Loucy (cell line): ENCODE data around the gene FAM13A.

Experiments used
- H2AFZ ChIP-seq: fragments of 200-600 bp; sonication (generic); 2 replicates; pipeline ENCODE4 v1.6.0; 2016; ENCODE audit warnings: antibody characterized with exemption, mild to moderate bottlenecking, low read length, moderate library complexity
- H3F3A ChIP-seq: fragments of 200-600 bp; 2 replicates; pipeline ENCODE4 v1.6.0; 2016; ENCODE audit warnings: antibody characterized with exemption, low read depth, mild to moderate bottlenecking
- H3K27me3 ChIP-seq: fragments of 200-600 bp; sonication (generic); 2 replicates; pipeline ENCODE4 v1.6.1; 2014; ENCODE audit warnings: low read length, mild to moderate bottlenecking; ENCODE audit not compliant: insufficient read depth, poor library complexity, severe bottlenecking
- H3K36me3 ChIP-seq: fragments of 200-600 bp; sonication (generic); 2 replicates; pipeline ENCODE4 v1.6.1; 2016; ENCODE audit warnings: low read length; ENCODE audit not compliant: insufficient read depth
- H3K4me1 ChIP-seq: fragments of 200-600 bp; sonication (generic); 2 replicates; pipeline ENCODE4 v1.5.1; 2014; ENCODE audit warnings: low read length, mild to moderate bottlenecking; ENCODE audit not compliant: insufficient read depth, poor library complexity, severe bottlenecking
- H3K4me2 ChIP-seq: fragments of 200-600 bp; sonication (generic); 2 replicates; pipeline ENCODE4 v1.6.0; 2014; ENCODE audit warnings: antibody characterized with exemption, low read length, low read depth, mild to moderate bottlenecking; ENCODE audit not compliant: poor library complexity, severe bottlenecking
- H3K4me3 ChIP-seq: fragments of 200-600 bp; sonication (generic); 2 replicates; pipeline ENCODE4 v1.5.1; 2014; ENCODE audit warnings: low read length, mild to moderate bottlenecking, mixed read lengths; ENCODE audit not compliant: poor library complexity, severe bottlenecking
- H3K79me2 ChIP-seq: fragments of 200-600 bp; sonication (generic); 2 replicates; pipeline ENCODE4 v1.6.1; 2014; ENCODE audit warnings: low read length; ENCODE audit not compliant: insufficient read depth
- H3K9ac ChIP-seq: fragments of 200-600 bp; sonication (generic); 2 replicates; pipeline ENCODE4 v1.6.0; 2014; ENCODE audit warnings: mild to moderate bottlenecking, low read depth, low read length, moderate library complexity; ENCODE audit not compliant: poor library complexity, severe bottlenecking
- H3K9me2 ChIP-seq: fragments of 200-600 bp; sonication (generic); replicated peaks from 2 replicates; pipeline ENCODE4 v1.6.1; 2016; ENCODE audit warnings: low read depth, low read length, mixed read lengths
- H3K9me3 ChIP-seq: fragments of 200-600 bp; sonication (generic); 2 replicates; pipeline ENCODE4 v1.6.1; 2014; ENCODE audit warnings: mild to moderate bottlenecking, antibody characterized with exemption, low read length, low read depth; ENCODE audit not compliant: insufficient read depth
- H4K20me1 ChIP-seq: fragments of 200-600 bp; sonication (generic); 2 replicates; pipeline ENCODE4 v1.6.0; 2014; ENCODE audit warnings: antibody characterized with exemption, low read length, mild to moderate bottlenecking; ENCODE audit not compliant: insufficient read depth, poor library complexity, severe bottlenecking
- EZH2phosphoT487 ChIP-seq: fragments of 200-600 bp; IDR thresholded peaks from 2 replicates; pipeline ENCODE4 v1.6.1; 2018; ENCODE audit warnings: antibody characterized with exemption, mild to moderate bottlenecking, moderate library complexity, borderline replicate concordance
- TF ChIP-seq, protein P1 (sequence below): fragments of 200-600 bp; sonication (generic); conservative IDR thresholded peaks from 2 replicates; pipeline ENCODE4 v1.5.1; 2014; ENCODE audit warnings: mild to moderate bottlenecking, antibody characterized with exemption, low read length

The FAM13A gene

GRCh38 chr4:88981993-88982392, 75.0 kb downstream of the FAM13A start:
- Histone ChIP-seq H3K4me3 (no peak overlapping the region), H3K9me2 (no peaks in the 10 kb centered on the region), H3K4me1 (no peaks in the 10 kb centered on the region), H3F3A (no peaks in the 10 kb centered on the region), H3K9me3 (no peaks in the 10 kb centered on the region), H3K79me2 (no peaks in the 10 kb centered on the region), H3K27me3 (no peaks in the 10 kb centered on the region), H4K20me1 (no peaks in the 10 kb centered on the region), H3K36me3 (no peaks in the 10 kb centered on the region), H3K9ac (no peak overlapping the region), H2AFZ (no peak overlapping the region), H3K4me2 (no peak overlapping the region)
- TF ChIP-seq, protein P1, sequence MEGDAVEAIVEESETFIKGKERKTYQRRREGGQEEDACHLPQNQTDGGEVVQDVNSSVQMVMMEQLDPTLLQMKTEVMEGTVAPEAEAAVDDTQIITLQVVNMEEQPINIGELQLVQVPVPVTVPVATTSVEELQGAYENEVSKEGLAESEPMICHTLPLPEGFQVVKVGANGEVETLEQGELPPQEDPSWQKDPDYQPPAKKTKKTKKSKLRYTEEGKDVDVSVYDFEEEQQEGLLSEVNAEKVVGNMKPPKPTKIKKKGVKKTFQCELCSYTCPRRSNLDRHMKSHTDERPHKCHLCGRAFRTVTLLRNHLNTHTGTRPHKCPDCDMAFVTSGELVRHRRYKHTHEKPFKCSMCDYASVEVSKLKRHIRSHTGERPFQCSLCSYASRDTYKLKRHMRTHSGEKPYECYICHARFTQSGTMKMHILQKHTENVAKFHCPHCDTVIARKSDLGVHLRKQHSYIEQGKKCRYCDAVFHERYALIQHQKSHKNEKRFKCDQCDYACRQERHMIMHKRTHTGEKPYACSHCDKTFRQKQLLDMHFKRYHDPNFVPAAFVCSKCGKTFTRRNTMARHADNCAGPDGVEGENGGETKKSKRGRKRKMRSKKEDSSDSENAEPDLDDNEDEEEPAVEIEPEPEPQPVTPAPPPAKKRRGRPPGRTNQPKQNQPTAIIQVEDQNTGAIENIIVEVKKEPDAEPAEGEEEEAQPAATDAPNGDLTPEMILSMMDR: no peak
- TF ChIP-seq EZH2phosphoT487: no peak

- Histone ChIP-seq H3K4me2 (no peak overlapping the region), H3K4me1 (no peaks in the 10 kb centered on the region)
- TF ChIP-seq EZH2phosphoT487: no peak
- TF ChIP-seq, protein P1: no peak
Observed at GRCh38 chr4:88981556-88981955, 75.4 kb downstream of the FAM13A start.

GRCh38 chr4:88979276-88979675, 77.7 kb downstream of the FAM13A start:
- H3K4me1 ChIP-seq: no peaks in the 10 kb centered on the region

More at GRCh38 chr4:88981556-88981955, 75.4 kb downstream of the FAM13A start:
- Histone ChIP-seq H4K20me1 (no peaks in the 10 kb centered on the region), H3K9me2 (no peaks in the 10 kb centered on the region), H3K9me3 (no peaks in the 10 kb centered on the region), H3K27me3 (no peaks in the 10 kb centered on the region), H3F3A (no peaks in the 10 kb centered on the region), H3K79me2 (no peaks in the 10 kb centered on the region), H2AFZ (no peak overlapping the region), H3K36me3 (no peaks in the 10 kb centered on the region), H3K4me3 (no peak overlapping the region), H3K9ac (no peak overlapping the region)

More at GRCh38 chr4:88979276-88979675, 77.7 kb downstream of the FAM13A start:
- Histone ChIP-seq H3K9ac (no peak overlapping the region), H3K36me3 (no peaks in the 10 kb centered on the region), H3K9me3 (no peaks in the 10 kb centered on the region), H3K9me2 (no peaks in the 10 kb centered on the region), H3K27me3 (no peaks in the 10 kb centered on the region), H3F3A (no peaks in the 10 kb centered on the region), H3K79me2 (no peaks in the 10 kb centered on the region), H3K4me3 (no peak overlapping the region), H3K4me2 (no peak overlapping the region), H4K20me1 (no peaks in the 10 kb centered on the region), H2AFZ (no peak overlapping the region)
- TF ChIP-seq, protein P1: no peak
- no peak for TF ChIP-seq EZH2phosphoT487
